H9 (cell line): Measurements from ENCODE around the gene ASTN2. TPM values are rescaled to one million over a fixed set of nuclear protein-coding genes. Genes with fewer than 3 reads are reported as not detected.

Source experiments
- DNase-seq: peaks from one replicate; pipeline ENCODE4 v3.0.0-alpha.2; 2017
- H2AFZ ChIP-seq: one replicate; pipeline ENCODE4 v1.6.1; 2013; ENCODE audit warnings: mild to moderate bottlenecking, low read length, control low read depth, moderate library complexity
- H2AK5ac ChIP-seq: 2 replicates; pipeline ENCODE4 v1.6.1; 2013; ENCODE audit warnings: low read length, control low read depth, mixed read lengths; ENCODE audit not compliant: insufficient read length
- H2BK120ac ChIP-seq: one replicate; pipeline ENCODE4 v1.6.1; 2013; ENCODE audit warnings: low read depth, mild to moderate bottlenecking, low read length, control low read depth, inconsistent platforms; ENCODE audit not compliant: poor library complexity, severe bottlenecking
- H2BK12ac ChIP-seq: 2 replicates; pipeline ENCODE4 v1.6.1; 2013; ENCODE audit warnings: low read length, control low read depth, mixed read lengths, low read depth; ENCODE audit not compliant: insufficient read length
- H2BK15ac ChIP-seq: 2 replicates; pipeline ENCODE4 v1.6.1; 2013; ENCODE audit warnings: low read depth, low read length, control low read depth
- H2BK20ac ChIP-seq: one replicate; pipeline ENCODE4 v1.6.1; 2013; ENCODE audit warnings: low read depth, mild to moderate bottlenecking, low read length, control low read depth, inconsistent platforms; ENCODE audit not compliant: poor library complexity, severe bottlenecking
- H2BK5ac ChIP-seq: 2 replicates; pipeline ENCODE4 v1.6.1; 2013; ENCODE audit warnings: low read length, control low read depth, mixed read lengths; ENCODE audit not compliant: insufficient read length
- H3K14ac ChIP-seq: 2 replicates; pipeline ENCODE4 v1.6.1; 2013; ENCODE audit warnings: low read length, control low read depth; ENCODE audit not compliant: insufficient read depth
- H3K18ac ChIP-seq: 2 replicates; pipeline ENCODE4 v1.6.1; 2013; ENCODE audit warnings: low read depth, mild to moderate bottlenecking, mixed read lengths, low read length, control low read depth; ENCODE audit not compliant: insufficient read length
- H3K23ac ChIP-seq: 2 replicates; pipeline ENCODE4 v1.6.1; 2013; ENCODE audit warnings: low read length, control low read depth, mixed read lengths, low read depth; ENCODE audit not compliant: insufficient read length
- H3K23me2 ChIP-seq: 2 replicates; pipeline ENCODE4 v1.6.1; 2013; ENCODE audit warnings: low read depth, mild to moderate bottlenecking, mixed read lengths, low read length, control low read depth; ENCODE audit not compliant: insufficient read length, poor library complexity, severe bottlenecking
- H3K27ac ChIP-seq: 2 replicates; pipeline ENCODE4 v1.5.1; 2013; ENCODE audit warnings: low read length, control low read depth, mixed read lengths, low read depth; ENCODE audit not compliant: insufficient read length
- H3K27me3 ChIP-seq: 2 replicates; pipeline ENCODE4 v1.6.1; 2013; ENCODE audit warnings: low read length, control low read depth, inconsistent platforms; ENCODE audit not compliant: insufficient read depth
- H3K4ac ChIP-seq: 2 replicates; pipeline ENCODE4 v1.6.1; 2013; ENCODE audit warnings: low read depth, mild to moderate bottlenecking, control low read depth, inconsistent platforms, low read length, moderate library complexity
- H3K4me1 ChIP-seq: 2 replicates; pipeline ENCODE4 v1.6.1; 2013; ENCODE audit warnings: low read length, control low read depth, inconsistent platforms; ENCODE audit not compliant: insufficient read depth
- H3K4me2 ChIP-seq: 2 replicates; pipeline ENCODE4 v1.6.1; 2013; ENCODE audit warnings: low read length, control low read depth, mixed read lengths; ENCODE audit not compliant: insufficient read length, insufficient read depth
- H3K56ac ChIP-seq: 2 replicates; pipeline ENCODE4 v1.6.1; 2013; ENCODE audit warnings: low read depth, mild to moderate bottlenecking, mixed read lengths, low read length, control low read depth; ENCODE audit not compliant: insufficient read length
- H3K79me1 ChIP-seq: 2 replicates; pipeline ENCODE4 v1.6.1; 2013; ENCODE audit warnings: low read depth, mild to moderate bottlenecking, moderate library complexity, low read length, control low read depth, inconsistent platforms; ENCODE audit not compliant: insufficient read depth, poor library complexity, severe bottlenecking
- H3K79me2 ChIP-seq: 2 replicates; pipeline ENCODE4 v1.6.1; 2013; ENCODE audit warnings: low read length, control low read depth, inconsistent platforms; ENCODE audit not compliant: insufficient read depth
- H3K9ac ChIP-seq: 2 replicates; pipeline ENCODE4 v1.6.1; 2013; ENCODE audit warnings: low read length, control low read depth, mixed read lengths; ENCODE audit not compliant: insufficient read length; ENCODE audit errors: extremely low read depth
- H3K9me3 ChIP-seq: one replicate; pipeline ENCODE4 v1.6.1; 2013; ENCODE audit warnings: low read depth, low read length, inconsistent platforms; ENCODE audit not compliant: control insufficient read depth
- H3T11ph ChIP-seq: one replicate; pipeline ENCODE4 v1.6.1; 2013; ENCODE audit warnings: mild to moderate bottlenecking, low read length, control low read depth, inconsistent platforms
- H4K20me1 ChIP-seq: one replicate; pipeline ENCODE4 v1.6.1; 2013; ENCODE audit not compliant: control insufficient read depth, insufficient read length, insufficient read depth
- H4K5ac ChIP-seq: 2 replicates; pipeline ENCODE4 v1.6.1; 2013; ENCODE audit warnings: low read depth, mild to moderate bottlenecking, mixed read lengths, low read length, control low read depth; ENCODE audit not compliant: insufficient read length
- H4K8ac ChIP-seq: replicated peaks from 2 replicates; pipeline ENCODE4 v1.6.1; 2013; ENCODE audit warnings: low read length, control low read depth, mixed read lengths, low read depth; ENCODE audit not compliant: insufficient read length
- H4K91ac ChIP-seq: 2 replicates; pipeline ENCODE4 v1.6.1; 2013; ENCODE audit warnings: low read depth, mild to moderate bottlenecking, moderate library complexity, mixed read lengths, low read length, control low read depth; ENCODE audit not compliant: insufficient read length
- H3K27ac Mint-ChIP-seq, 3 experiments: 2 replicates in 2 of 3; 3 replicates in 1 of 3; pipeline ENCODE4 v1.8.0; 2020 to 2021; ENCODE audit warnings: mixed read lengths in 3 of 3, mild to moderate bottlenecking in 1 of 3, moderate library complexity in 1 of 3
- H3K27me3 Mint-ChIP-seq: 2 replicates; pipeline ENCODE4 v1.8.0; 2021; ENCODE audit warnings: low read depth, mild to moderate bottlenecking, moderate library complexity, mixed read lengths
- H3K36me3 Mint-ChIP-seq, 3 experiments: 2 replicates in 2 of 3; 3 replicates in 1 of 3; pipeline ENCODE4 v1.8.0; 2020 to 2021; ENCODE audit warnings: low read depth in 3 of 3, mixed read lengths in 3 of 3; ENCODE audit not compliant: insufficient read depth in 1 of 3
- H3K4me1 Mint-ChIP-seq, 2 experiments: 2 replicates each; pipeline ENCODE4 v1.8.0; 2020; ENCODE audit warnings: mixed read lengths in 2 of 2
- H3K4me3 Mint-ChIP-seq, 2 experiments: 2 replicates in 1 of 2; 3 replicates in 1 of 2; pipeline ENCODE4 v1.8.0; 2020 to 2021; ENCODE audit warnings: mild to moderate bottlenecking in 2 of 2, mixed read lengths in 2 of 2, moderate library complexity in 1 of 2
- H3K9me3 Mint-ChIP-seq, 2 experiments: 2 replicates in 1 of 2; 3 replicates in 1 of 2; pipeline ENCODE4 v1.8.0; 2020; ENCODE audit warnings: mild to moderate bottlenecking in 2 of 2, mixed read lengths in 2 of 2, moderate library complexity in 1 of 2
- total RNA-seq: library from RNA; stranded (reverse); gene quantifications from 2 replicates; pipeline ENCODE4 v1.2.1, GENCODE V29; 2021
- TF ChIP-seq, protein P1 (sequence below): fragments of 200-600 bp; sonication (generic); conservative IDR thresholded peaks from 3 replicates; pipeline ENCODE4 v1.8.0; 2021; ENCODE audit warnings: antibody characterized with exemption, mild to moderate bottlenecking

ASTN2 gene
- total RNA-seq, 1 experiment from 2014 or later: 9.7 TPM

DNA sequence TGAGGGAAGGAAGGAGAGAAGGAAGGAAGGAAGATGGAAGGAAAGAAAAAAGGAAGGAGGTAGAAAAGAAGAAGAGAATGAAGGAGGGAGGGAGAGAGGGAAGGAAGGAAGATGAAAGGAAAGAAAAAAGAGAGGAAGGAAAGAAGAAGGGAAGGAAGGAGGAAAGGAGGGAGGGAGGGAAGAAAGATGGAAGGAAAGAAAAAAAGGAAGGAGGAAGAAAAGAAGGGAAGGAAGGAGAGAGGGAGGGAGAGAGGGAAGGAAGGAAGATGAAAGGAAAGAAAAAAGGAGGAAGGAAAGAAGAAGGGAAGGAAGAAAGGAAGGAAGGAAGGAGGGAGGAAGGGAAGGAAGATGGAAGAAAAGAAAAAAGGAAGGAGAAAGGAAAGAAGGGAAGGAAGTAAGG, 912.1 kb downstream of the ASTN2 start:
- no peak overlapping the region for H2BK12ac ChIP-seq

More for the DNA sequence above, 912.1 kb downstream of the ASTN2 start:
- H3K4me3 Mint-ChIP-seq: no peak overlapping the region
- Histone ChIP-seq H3K79me2 (no peaks in the 10 kb centered on the region), H3K79me1 (no peaks in the 10 kb centered on the region), H3K23ac (no peak overlapping the region), H3K9me3 (no peaks in the 10 kb centered on the region), H4K8ac (no peak overlapping the region), H2AFZ (no peak overlapping the region), H3T11ph (no peak overlapping the region), H3K9ac (no peak overlapping the region), H2BK20ac (no peak overlapping the region), H2BK5ac (no peak overlapping the region), H2BK15ac (no peak overlapping the region), H3K27me3 (no peaks in the 10 kb centered on the region), H4K91ac (no peak overlapping the region), H3K4me1 (no peaks in the 10 kb centered on the region), H3K4me2 (no peak overlapping the region), H3K27ac (no peak overlapping the region), H3K23me2 (no peaks in the 10 kb centered on the region), H4K5ac (no peak overlapping the region), H3K18ac (no peak overlapping the region), H3K4ac (no peak overlapping the region), H4K20me1 (no peaks in the 10 kb centered on the region), H2AK5ac (no peak overlapping the region), H3K56ac (no peak overlapping the region), H3K14ac (no peak overlapping the region), H2BK120ac (no peak overlapping the region)
- TF ChIP-seq, protein P1, sequence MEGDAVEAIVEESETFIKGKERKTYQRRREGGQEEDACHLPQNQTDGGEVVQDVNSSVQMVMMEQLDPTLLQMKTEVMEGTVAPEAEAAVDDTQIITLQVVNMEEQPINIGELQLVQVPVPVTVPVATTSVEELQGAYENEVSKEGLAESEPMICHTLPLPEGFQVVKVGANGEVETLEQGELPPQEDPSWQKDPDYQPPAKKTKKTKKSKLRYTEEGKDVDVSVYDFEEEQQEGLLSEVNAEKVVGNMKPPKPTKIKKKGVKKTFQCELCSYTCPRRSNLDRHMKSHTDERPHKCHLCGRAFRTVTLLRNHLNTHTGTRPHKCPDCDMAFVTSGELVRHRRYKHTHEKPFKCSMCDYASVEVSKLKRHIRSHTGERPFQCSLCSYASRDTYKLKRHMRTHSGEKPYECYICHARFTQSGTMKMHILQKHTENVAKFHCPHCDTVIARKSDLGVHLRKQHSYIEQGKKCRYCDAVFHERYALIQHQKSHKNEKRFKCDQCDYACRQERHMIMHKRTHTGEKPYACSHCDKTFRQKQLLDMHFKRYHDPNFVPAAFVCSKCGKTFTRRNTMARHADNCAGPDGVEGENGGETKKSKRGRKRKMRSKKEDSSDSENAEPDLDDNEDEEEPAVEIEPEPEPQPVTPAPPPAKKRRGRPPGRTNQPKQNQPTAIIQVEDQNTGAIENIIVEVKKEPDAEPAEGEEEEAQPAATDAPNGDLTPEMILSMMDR: no peak
- H3K36me3 Mint-ChIP-seq: no peaks in the 10 kb centered on the region
- H3K27ac Mint-ChIP-seq: no peak overlapping the region
- peaks cover 4 to 10% of the 10 kb centered on the region in 2 experiments for H3K4me1 Mint-ChIP-seq
- no peak for DNase-seq
- peaks cover 2% of the 10 kb centered on the region for H3K27me3 Mint-ChIP-seq
- no peaks in the 10 kb centered on the region for H3K9me3 Mint-ChIP-seq
